HG03095 (cell line): Measurements from ENCODE around the gene OSCP1.

Experiments
- ATAC-seq: cut with Tn5 transposase; IDR thresholded peaks from one replicate; pipeline ENCODE4 v1.9.1; 2021; ENCODE audit warnings: moderate library complexity; ENCODE audit not compliant: unreplicated experiment

The OSCP1 gene

DNA sequence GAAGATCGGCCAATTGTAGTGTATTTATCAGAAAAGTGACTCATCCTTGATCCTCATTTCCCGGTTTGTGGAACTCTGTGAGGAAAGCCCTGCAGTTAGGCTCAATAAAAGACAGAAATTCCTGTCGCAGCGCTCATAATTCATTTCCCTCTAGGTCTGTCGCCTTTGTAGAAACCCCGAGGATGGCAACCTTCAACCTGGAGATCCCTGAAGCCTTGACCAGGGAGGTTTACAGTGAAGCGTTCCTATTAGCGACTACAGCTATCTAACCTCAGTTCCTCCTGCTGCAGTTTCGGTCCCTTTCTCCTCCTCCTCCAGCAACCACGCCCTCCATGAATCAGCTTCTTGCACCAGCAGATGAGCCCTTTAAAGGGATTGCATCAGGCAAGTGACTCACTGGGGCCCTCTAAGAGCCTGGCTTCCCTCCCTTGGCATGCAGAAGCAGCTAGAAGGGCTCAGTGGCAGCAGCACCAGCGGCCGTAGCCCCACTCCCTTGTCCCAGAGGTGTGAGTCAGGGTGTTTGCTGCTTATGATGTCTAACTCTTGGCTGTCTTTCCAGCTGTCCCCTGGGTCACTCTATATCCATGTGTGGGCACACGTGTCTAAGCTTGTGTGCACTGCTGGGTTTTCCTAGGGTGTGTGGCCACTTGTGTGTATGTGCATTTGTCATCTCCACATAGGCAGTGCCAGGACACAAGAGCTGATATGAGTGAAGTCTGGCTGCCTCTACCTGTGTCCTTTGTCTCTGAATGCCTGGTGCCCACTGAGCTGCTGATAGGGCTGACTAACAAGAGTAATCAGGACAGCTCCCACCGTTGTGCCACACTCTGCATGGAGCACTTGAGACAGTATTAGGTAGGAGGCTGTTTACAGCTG, 63.7 kb downstream of the OSCP1 start:
- peak; percentile 37 for ATAC-seq

DNA sequence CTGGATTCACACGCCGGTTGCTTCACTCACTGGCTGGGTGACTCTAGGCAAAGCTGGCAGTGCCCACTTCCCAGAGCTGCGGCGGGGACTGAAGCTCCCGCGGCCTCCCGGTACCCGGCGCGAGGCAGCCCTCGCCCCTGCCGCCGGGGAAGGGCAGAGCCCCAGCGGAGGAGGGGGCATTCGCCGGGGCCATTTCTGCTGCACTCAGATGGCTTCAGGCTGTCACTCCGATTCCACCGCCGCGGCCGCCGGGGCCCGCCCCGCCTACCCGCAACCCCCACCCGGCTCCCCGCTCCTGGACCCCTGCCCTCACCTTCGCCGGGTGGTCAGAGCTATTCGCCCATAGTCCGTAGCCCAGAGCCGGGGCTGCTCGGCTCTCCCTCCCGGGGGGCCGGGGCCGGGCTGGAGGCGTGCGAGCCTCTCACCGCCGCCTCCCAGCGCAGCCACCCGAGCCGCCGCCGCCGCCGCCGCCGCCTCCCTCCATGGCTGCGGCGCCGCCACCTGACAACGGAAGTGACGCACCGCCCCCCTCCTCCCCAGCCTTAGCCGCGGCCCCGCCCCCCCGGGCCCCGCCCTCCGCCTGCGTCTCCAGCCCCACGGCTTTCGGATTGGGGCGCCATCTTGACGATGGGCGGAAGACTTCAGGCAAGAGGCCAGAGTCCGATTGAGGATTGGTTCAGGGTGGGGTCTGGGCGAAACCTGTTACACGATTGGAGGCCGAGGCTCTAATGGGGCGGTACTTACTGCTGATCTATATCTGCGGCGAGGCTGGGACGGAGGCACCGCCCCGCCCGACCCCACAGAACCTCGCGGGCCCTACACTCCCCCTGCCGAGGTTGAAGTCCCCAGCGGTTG, 64.6 kb downstream of the OSCP1 start, which contains the start of gene STK40:
TSS of gene STK40 (minus strand) at position 515 of the 855 bp plus-strand sequence. CDS start 24,592 bp downstream, outside the sequence.
- ATAC-seq = peak; percentile 81

DNA sequence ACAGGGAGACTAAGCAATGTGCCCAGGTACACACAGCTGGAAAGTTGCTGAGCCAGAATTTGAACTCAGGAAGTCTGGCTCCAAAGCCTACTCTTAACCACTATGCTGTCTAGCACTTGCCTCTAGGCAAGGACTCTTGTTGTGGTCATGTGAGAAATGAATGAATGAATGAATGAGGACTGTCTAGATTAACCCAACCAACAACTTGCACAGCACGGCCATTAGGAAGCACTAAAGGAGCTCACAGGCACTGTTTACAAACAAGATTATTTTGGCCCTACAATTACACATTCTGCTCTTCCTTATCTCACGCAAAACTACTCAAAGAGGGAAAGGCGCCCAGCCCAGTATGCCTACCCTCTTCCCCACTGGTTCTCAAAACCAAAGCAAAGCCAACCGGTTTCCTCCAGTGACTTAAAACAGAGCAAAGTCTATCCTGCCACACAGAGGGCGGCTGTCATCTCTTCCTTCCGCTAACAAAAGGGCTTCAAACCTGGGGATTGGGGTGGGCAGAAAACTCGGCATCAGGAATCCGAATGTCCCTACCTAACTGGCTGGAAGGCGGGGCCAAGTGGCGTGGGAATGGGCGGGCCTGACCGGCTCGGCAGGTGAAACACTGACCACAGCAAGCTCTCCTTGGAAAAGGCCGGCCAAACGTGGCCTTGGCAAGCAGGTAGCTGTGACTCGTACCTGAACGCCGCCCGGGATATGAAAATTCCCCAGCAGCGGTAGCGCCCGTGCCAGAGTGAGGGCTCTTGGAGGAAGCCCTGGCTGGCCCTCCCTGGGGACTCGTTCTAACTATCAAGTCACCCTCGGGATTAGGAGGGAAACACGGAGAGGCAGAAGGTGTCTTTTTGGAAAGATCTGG, 65.5 kb downstream of the OSCP1 start:
- ATAC-seq = no peak

DNA sequence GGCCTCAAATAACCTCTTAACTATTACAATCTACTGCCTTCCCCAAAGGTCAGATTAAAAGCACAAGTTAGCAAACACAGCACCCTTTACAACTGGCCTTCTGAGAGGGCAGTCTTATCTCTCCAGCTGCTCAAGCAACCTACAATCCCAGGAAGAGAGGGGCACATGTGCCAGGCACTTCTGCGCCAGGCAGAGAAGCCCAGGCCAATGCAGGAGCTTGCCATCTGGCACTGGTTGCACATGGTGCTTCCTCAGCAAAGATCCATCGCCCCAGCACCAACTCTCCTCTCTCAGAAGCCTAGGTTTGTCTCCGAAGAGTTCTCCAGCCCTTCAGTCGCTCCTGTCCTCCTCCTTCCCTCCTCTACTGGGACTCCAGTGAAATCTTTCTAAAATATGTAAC, 67.0 kb downstream of the OSCP1 start:
- no peak for ATAC-seq

DNA sequence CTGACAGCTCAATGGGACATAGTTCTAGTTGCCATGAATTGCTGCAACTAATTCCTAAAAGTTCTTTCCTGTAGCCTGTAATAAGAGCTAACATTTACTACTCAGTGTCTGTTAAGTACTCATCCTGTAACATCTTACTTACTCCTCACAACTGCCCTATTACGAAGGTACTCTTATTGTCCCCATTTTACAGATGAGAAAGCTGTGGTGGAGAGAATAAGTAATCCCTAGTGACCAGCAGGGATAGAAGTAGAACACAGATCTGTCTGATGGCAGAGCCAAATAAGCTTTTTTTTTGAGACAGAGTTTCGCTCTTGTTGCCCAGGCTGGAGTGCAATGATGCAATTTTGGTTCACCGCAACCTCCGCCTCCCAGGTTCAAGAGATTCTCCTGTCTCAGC, 67.6 kb downstream of the OSCP1 start:
- ATAC-seq = no peak

DNA sequence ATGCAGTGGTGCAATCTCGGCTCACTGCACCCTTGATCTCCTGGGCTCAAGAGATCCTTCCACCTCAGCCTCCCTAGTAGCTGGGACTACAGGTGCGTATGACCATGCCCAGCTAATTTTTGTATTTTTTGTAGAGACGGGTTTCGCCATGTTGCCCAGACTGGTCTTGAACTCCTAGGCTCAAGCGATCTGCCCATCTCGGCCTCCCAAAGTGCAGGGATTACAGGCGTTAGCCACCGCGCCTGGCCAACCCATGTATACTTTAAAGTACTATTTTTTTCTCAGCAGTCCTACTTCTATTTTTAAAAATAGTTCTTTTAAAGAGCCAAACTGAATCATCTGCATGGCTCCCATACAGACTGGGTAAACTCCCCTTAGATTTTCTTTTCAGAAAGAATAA, 68.0 kb downstream of the OSCP1 start:
- no peak for ATAC-seq

DNA sequence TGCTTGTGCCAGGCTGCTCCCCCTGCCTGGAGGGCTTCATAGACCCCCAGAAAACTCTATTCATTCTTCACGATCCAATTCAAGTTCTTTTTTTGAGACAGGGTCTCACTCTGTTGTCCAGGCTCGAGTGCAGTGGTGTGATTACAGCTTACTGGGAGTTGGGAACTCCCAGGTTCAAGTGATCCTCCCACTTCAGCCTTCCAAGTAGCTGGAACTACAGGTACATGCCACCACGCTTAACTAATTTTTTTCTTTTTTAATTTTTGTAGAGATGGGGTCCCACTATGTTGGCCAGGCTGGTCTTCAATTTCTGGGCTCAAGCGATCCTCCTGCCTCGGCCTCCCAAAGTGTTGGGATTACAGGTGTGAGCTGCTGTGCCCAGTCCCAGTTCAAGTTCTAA, 68.8 kb downstream of the OSCP1 start:
- ATAC-seq = no peak

DNA sequence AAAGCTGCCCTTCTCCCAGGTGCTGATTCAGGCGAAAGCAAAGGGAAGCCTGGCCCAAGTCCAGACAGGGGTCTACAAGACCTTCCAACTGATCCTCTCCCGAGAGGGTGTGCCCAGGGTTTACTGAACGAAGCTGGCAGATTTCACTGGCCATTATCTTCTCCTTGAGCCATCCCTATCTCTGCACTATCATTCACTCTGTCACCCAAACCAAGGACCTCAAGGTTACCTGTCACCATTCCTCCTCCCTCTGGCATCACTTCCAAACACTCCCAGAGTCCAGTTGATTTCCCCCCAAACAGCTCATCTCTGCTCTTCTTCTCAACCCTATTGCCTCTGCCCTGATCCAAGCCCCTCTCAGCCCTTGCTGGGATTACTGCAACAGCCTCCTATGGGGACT, 69.5 kb downstream of the OSCP1 start:
- no peak for ATAC-seq

DNA sequence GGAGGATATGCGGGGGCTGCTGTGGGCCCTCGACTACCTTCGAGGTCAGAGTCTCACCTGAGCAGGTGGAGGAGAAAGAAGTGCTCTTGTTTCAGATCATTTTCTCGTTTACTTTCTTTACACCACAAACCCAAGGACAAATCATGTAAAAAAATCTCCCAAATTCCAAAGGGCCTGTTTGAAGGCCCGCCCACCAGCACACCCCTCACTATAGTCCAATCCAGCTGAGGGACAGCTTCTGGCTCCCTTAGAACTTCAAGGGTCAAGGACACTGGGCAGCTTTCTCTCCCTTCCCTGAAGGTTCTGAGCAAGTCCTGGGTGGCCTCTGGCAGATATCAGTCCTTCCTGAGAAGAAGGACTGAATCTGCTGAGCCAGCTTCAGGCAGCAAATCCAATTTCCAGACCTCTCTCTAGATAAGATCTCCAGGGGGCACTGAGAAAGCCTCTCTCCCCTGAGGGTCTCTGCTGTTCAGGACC, 70.1 kb downstream of the OSCP1 start:
- ATAC-seq = no peak

DNA sequence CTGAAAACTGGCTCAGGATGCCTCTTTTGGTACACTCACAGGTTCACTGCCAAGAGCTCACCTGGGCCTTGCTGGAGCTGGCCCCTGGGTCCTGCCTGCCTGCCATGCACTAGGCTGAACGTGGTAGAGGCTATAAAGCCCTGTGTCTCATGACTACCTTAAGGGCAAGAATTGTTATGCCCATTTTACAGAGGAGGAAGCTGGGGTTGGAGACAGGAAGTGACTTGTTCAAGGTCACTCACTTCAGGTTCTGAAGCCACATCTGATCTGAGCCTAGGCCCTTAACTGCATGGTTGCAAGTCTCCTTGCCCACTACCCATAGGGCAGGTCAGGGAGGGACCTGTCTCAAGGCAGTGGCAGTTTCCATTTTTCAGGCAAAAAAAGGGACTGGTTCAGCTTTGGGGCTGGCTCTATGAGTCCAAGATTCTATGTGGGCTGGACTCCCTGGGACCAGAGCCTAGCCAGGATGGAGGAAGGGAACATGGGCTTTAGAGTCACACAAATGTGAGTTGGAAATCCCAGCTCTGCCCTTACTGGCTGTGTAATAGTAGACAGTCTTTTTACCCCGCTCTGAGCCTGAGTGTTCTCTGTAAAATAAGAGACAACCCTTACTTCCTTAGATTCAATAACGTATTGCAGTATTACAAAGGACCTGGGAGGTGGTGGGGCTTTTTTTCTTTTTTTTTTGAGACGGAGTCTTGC, 72.3 kb downstream of the OSCP1 start:
- no peak for ATAC-seq

DNA sequence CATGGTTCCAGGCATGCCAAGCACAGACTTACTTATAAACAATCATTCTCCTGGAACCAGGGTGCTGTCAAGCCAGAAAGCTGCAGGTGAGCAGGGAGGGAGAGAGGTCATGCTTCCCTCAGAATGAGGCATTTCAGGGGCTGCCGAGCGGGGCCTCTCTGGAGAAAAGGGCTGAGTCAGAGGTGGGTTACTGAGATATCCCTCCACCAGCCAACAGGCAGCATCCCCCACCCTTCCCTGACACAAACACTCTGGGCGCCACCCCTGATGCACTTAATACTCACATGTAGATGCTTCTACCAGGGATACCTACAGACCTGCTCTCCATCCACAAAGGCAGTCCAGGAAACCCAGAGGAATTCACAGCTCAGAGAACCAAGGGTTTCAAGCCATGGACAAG, 77.6 kb downstream of the OSCP1 start:
- ATAC-seq = no peak

DNA sequence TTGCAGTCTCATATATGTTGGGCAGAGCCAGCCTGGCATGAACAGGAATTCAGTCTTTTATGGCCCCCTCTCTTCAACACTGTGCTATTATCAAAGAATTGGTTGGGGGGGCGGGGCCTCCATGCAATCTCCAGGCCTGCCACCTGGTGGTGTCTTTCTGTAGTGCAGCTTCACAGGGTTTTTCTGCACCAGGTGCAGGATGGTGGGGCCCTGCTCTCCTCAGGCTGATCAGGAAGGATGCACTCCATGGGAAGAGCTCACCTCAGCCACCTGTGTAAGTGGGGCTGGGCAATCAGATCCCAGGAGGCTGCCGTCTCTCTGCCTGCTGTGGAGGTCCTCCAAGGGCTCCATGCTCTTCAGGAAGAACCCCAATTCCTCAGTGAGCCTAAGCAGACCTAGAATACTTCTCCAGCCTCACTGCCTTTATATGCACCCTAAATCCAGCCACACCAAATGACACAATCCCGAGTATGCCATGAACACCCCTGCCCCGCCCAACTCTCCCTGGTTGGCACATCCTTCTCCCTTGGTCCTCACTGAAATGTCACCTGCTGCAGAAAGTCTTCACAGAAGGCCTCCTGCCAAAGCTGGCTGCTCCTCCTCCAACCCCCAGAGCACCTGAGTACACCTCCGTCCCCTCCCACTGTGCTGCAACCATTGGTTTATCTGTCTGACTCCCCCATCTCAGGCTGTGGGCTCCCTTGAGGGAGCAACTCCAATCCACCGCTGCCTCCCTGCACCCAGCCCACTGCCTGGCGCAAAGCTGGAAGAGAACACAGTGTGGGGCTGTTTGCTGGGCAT, 81.0 kb downstream of the OSCP1 start:
- no peak for ATAC-seq
